NCI-H1105 treated with DMSO at 0.1 percent for 48 hours (cell line): ENCODE results near the gene KIZ.

Source experiments
- DNase-seq: peaks from one replicate; lab custom pipeline; 2025; lab: John Stamatoyannopoulos, UW

The KIZ gene

GRCh38 chr20:21105429-21106170, 20.3 kb upstream of the KIZ start:
- no peak for DNase-seq

GRCh38 chr20:21106171-21107017, 19.5 kb upstream of the KIZ start, which contains the start of gene LINC00237:
LINC00237 (minus strand) TSS chr20:21106358.
- DNase-seq, result no peak

- DNase-seq, result no peak
Observed at GRCh38 chr20:21109144-21109543, 16.7 kb upstream of the KIZ start.

GRCh38 chr20:21110811-21111210, 15.1 kb upstream of the KIZ start:
- no peak for DNase-seq

- no peak for DNase-seq
Observed at GRCh38 chr20:21111416-21111815, 14.5 kb upstream of the KIZ start.

- no peak for DNase-seq
Observed at GRCh38 chr20:21113697-21114096, 12.2 kb upstream of the KIZ start.

- DNase-seq, result no peak
Observed at GRCh38 chr20:21114584-21114983, 11.3 kb upstream of the KIZ start.

- DNase-seq, result no peak
Observed at GRCh38 chr20:21117521-21117920, 8.4 kb upstream of the KIZ start.

GRCh38 chr20:21118138-21118537, 7.7 kb upstream of the KIZ start:
- DNase-seq, result no peak

GRCh38 chr20:21118782-21119181, 7.1 kb upstream of the KIZ start:
- DNase-seq, result no peak

GRCh38 chr20:21124190-21124589, 1.7 kb upstream of the KIZ start:
- no peak for DNase-seq

GRCh38 chr20:21125072-21125848, 622 bp upstream of the KIZ start:
- DNase-seq, result peak; percentile 72

- DNase-seq, result no peak
Observed at GRCh38 chr20:21126581-21126870, 644 bp downstream of the KIZ start.

- DNase-seq, result no peak
Observed at GRCh38 chr20:21127201-21127981, 1.5 kb downstream of the KIZ start.

- DNase-seq, result no peak
Observed at GRCh38 chr20:21129861-21130260, 4.0 kb downstream of the KIZ start.

GRCh38 chr20:21133404-21133803, 7.5 kb downstream of the KIZ start:
- DNase-seq, result no peak

GRCh38 chr20:21133917-21134622, 8.2 kb downstream of the KIZ start:
- no peak for DNase-seq

- DNase-seq, result no peak
Observed at GRCh38 chr20:21134883-21135493, 9.1 kb downstream of the KIZ start.

GRCh38 chr20:21136015-21136732, 10.3 kb downstream of the KIZ start:
- no peak for DNase-seq

- peak; percentile 8 for DNase-seq
Observed at GRCh38 chr20:21137078-21137477, 11.2 kb downstream of the KIZ start.
